Thyroid gland (tissue), 4 donors: ENCODE results near the gene ARHGAP10.

Experiments
- POLR2A ChIP-seq, 2 donors: fragments of 450-650 bp; IDR thresholded peaks; one replicate each; pipeline ENCODE4 v1.6.1; 2017; ENCODE audit warnings: antibody characterized with exemption in 2 of 2, mild to moderate bottlenecking in 2 of 2, moderate library complexity in 1 of 2
- TF ChIP-seq, protein P1 (sequence below), 6 experiments: fragments of 200-600 bp in 3 of 6; fragments of 450-650 bp in 3 of 6; sonication (generic) in 3 of 6; IDR thresholded peaks; one replicate each; pipeline ENCODE4 v1.5.1; 2016 to 2019; ENCODE audit warnings: antibody characterized with exemption in 6 of 6, mild to moderate bottlenecking in 2 of 6, inconsistent platforms in 1 of 6, moderate library complexity in 1 of 6

DNA sequence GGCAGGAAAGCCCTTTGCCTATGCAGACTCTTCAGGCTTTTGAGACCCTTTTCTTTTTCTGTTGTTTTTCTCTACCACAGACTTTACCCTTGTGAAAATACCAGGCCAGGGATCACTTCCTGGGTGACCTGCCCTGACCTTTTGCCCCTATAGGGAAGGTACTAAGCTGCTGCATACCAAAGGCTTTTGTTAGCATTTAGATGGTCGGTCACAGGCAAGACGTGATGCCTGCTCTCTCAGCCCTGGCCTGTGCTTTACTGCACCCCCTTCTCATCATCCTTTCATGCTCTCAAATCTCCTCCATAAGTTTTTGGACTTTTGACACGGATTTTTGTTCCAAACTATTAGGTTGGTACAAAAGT is 98.2 kb downstream of the ARHGAP10 start:
- no peak for TF ChIP-seq POLR2A (IDR thresholded peaks at IDR 0.05)
- TF ChIP-seq, protein P1, sequence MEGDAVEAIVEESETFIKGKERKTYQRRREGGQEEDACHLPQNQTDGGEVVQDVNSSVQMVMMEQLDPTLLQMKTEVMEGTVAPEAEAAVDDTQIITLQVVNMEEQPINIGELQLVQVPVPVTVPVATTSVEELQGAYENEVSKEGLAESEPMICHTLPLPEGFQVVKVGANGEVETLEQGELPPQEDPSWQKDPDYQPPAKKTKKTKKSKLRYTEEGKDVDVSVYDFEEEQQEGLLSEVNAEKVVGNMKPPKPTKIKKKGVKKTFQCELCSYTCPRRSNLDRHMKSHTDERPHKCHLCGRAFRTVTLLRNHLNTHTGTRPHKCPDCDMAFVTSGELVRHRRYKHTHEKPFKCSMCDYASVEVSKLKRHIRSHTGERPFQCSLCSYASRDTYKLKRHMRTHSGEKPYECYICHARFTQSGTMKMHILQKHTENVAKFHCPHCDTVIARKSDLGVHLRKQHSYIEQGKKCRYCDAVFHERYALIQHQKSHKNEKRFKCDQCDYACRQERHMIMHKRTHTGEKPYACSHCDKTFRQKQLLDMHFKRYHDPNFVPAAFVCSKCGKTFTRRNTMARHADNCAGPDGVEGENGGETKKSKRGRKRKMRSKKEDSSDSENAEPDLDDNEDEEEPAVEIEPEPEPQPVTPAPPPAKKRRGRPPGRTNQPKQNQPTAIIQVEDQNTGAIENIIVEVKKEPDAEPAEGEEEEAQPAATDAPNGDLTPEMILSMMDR (IDR thresholded peaks at IDR 0.05), result no peak
